Measurements from ENCODE around the gene TSPAN4.
A peak's percentile ranks its signal among the peaks of the same experiment; 100 is the strongest.

Gene TSPAN4

GRCh38 chr11:863910-864827 lies 21.5 kb downstream of the TSPAN4 start:
- DNase-seq (ENCODE audit: low read depth in 2 of 2), result no peak

- no peak for DNase-seq (ENCODE audit: low read depth in 2 of 2)
Observed at GRCh38 chr11:864898-865297, 22.2 kb downstream of the TSPAN4 start.

- no peak for DNase-seq (ENCODE audit: low read depth in 2 of 2)
Observed at GRCh38 chr11:865462-866430, 23.1 kb downstream of the TSPAN4 start.

- DNase-seq (ENCODE audit: low read depth in 2 of 2), result no peak
Observed at GRCh38 chr11:866481-866880, 23.8 kb downstream of the TSPAN4 start.

- DNase-seq (ENCODE audit: low read depth in 2 of 2), result no peak
Observed at GRCh38 chr11:867856-868358, 25.3 kb downstream of the TSPAN4 start.

- DNase-seq (ENCODE audit: low read depth in 2 of 2), result no peak
Observed at GRCh38 chr11:868394-868793, 25.7 kb downstream of the TSPAN4 start.

GRCh38 chr11:868802-869201 lies 26.1 kb downstream of the TSPAN4 start:
- DNase-seq (ENCODE audit: low read depth in 2 of 2), result no peak

GRCh38 chr11:869399-870126 lies 26.9 kb downstream of the TSPAN4 start:
- no peak for DNase-seq (ENCODE audit: low read depth in 2 of 2)

- no peak for DNase-seq (ENCODE audit: low read depth in 2 of 2)
Observed at GRCh38 chr11:870127-870413, 27.4 kb downstream of the TSPAN4 start.

- DNase-seq (ENCODE audit: low read depth in 2 of 2), result no peak
Observed at GRCh38 chr11:870418-870817, 27.8 kb downstream of the TSPAN4 start.

GRCh38 chr11:871472-871871 lies 28.8 kb downstream of the TSPAN4 start:
- no peak for DNase-seq (ENCODE audit: low read depth in 2 of 2)

GRCh38 chr11:872799-873198 lies 30.1 kb downstream of the TSPAN4 start:
- no peak for DNase-seq (ENCODE audit: low read depth in 2 of 2)

- DNase-seq (ENCODE audit: low read depth in 2 of 2), result no peak
Observed at GRCh38 chr11:873706-874105, 31.1 kb downstream of the TSPAN4 start.

- no peak for DNase-seq (ENCODE audit: low read depth in 2 of 2)
Observed at GRCh38 chr11:875203-875602, 32.6 kb downstream of the TSPAN4 start.

GRCh38 chr11:875769-876301 lies 33.2 kb downstream of the TSPAN4 start:
- no peak for DNase-seq (ENCODE audit: low read depth in 2 of 2)

GRCh38 chr11:876545-876944 lies 33.9 kb downstream of the TSPAN4 start:
- DNase-seq (ENCODE audit: low read depth in 2 of 2), result no peak

- DNase-seq (ENCODE audit: low read depth in 2 of 2), result peak; percentile 25 to 34
Observed at GRCh38 chr11:877565-877964, 34.9 kb downstream of the TSPAN4 start.

- DNase-seq (ENCODE audit: low read depth in 2 of 2), result no peak
Observed at GRCh38 chr11:880447-880846, 37.8 kb downstream of the TSPAN4 start.

GRCh38 chr11:882596-882995 lies 39.9 kb downstream of the TSPAN4 start:
- DNase-seq (ENCODE audit: low read depth in 2 of 2), result no peak

GRCh38 chr11:883527-883926 lies 40.9 kb downstream of the TSPAN4 start:
- no peak for DNase-seq (ENCODE audit: low read depth in 2 of 2)

GRCh38 chr11:884578-885070 lies 42.0 kb downstream of the TSPAN4 start:
- DNase-seq (ENCODE audit: low read depth in 2 of 2), result no peak

Measured in stimulated activated CD4-positive, alpha-beta T cell treated with anti-CD3 and anti-CD28 coated beads, Interleukin-4, amount 100 ng/mL, for 48 hours (primary cell).